Gastrocnemius medialis (tissue), 4 donors: Measurements from ENCODE around the gene WWOX.

ENCODE experiments used
- CTCF ChIP-seq, 5 experiments: fragments of 450-650 bp in 3 of 5; fragments of 200-600 bp in 2 of 5; sonication (generic) in 2 of 5; IDR thresholded peaks in 4 of 5; conservative IDR thresholded peaks in 1 of 5; 1 replicate in 4 of 5; 2 replicates in 1 of 5; pipeline ENCODE4 v1.5.1; 2016 to 2019; ENCODE audit warnings: antibody characterized with exemption in 5 of 5, mild to moderate bottlenecking in 3 of 5, moderate library complexity in 3 of 5
- POLR2A ChIP-seq, 2 donors: fragments of 450-650 bp; IDR thresholded peaks; one replicate each; pipeline ENCODE4 v1.6.1; 2017; ENCODE audit warnings: antibody characterized with exemption in 2 of 2, mild to moderate bottlenecking in 2 of 2, moderate library complexity in 2 of 2

GRCh38 chr16:78738557-78738956 lies 639.1 kb downstream of the WWOX start:
- TF ChIP-seq CTCF (IDR thresholded peaks at IDR 0.05 in 4 of 5, conservative IDR thresholded peaks at IDR 0.05 in 1 of 5) = no peak
- TF ChIP-seq POLR2A (IDR thresholded peaks at IDR 0.05) = no peak
